KOPT-K1 (cell line): ENCODE data around the gene EML5.
A peak's percentile ranks its signal among the peaks of the same experiment; 100 is the strongest.

ENCODE experiments used
- H3K27ac ChIP-seq: fragments of 200-600 bp; sonication (generic); 2 replicates; pipeline ENCODE4 v1.5.1; 2016; ENCODE audit warnings: antibody characterized with exemption, mild to moderate bottlenecking, low read depth, low read length; ENCODE audit not compliant: poor library complexity, severe bottlenecking
- H3K36me3 ChIP-seq: fragments of 200-600 bp; sonication (generic); 2 replicates; pipeline ENCODE4 v1.5.1; 2017; ENCODE audit warnings: antibody characterized with exemption, mild to moderate bottlenecking, low read length, moderate library complexity; ENCODE audit not compliant: insufficient read depth
- H3K9me3 ChIP-seq: fragments of 200-600 bp; sonication (generic); 2 replicates; pipeline ENCODE4 v1.5.1; 2017; ENCODE audit warnings: antibody characterized with exemption, low read length, mild to moderate bottlenecking; ENCODE audit not compliant: insufficient read depth, poor library complexity, severe bottlenecking

The EML5 gene

DNA sequence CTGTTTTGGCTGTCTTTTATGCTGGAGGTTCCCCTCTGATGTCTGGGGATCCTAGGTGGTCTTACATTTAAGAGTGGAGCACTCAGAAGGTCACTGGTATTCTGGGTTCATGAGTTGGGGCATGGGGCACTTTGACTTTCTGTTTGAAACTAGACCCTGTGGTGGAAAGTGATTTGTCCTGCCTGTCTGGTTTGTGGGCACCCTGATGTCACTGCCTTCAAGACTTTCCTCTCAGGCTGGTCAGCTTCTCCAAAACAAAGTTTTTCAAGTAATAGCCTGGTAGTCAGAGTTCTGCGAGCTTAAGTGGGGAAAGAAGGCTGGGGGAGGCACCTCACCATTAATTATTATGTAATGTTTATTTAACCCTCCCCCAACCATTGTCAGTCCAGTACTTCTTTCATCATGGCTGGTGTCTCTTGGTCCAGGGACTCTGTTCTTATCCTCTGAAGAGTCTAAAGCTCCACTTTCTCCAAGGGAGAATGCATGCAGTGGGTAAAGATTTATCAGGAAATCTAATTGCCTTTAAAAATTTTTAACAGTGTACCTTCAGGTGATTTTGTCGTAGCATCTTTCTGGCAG, 194.6 kb downstream of the EML5 start:
- peaks cover 100% of the 10 kb centered on the region for H3K36me3 ChIP-seq
- no peaks in the 10 kb centered on the region for H3K9me3 ChIP-seq
- H3K27ac ChIP-seq, result no peak overlapping the region

GRCh38 chr14:88597601-88598000, 195.2 kb downstream of the EML5 start:
- Histone ChIP-seq H3K9me3 (no peaks in the 10 kb centered on the region), H3K36me3 (peaks cover 100% of the 10 kb centered on the region), H3K27ac (no peak overlapping the region)

DNA sequence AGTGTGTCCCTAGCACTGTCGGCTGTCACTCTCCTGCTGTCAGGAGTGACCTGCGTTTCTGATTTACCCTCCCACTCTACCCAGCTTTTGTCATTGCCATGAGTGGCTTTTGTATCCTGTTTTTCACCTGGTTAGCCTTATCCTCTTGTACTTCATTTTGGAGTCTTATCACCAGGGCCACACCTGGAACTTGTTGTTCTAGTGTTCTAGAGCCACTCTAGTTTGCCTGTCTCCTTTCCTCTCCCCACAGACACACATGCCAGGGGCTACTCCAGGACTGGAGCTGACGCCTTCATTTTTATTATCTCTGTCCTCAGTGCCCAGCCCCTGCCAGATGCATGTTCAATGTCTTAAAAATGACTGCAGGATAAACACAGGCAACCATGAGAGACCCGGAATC, 195.7 kb downstream of the EML5 start:
- Histone ChIP-seq H3K9me3 (no peaks in the 10 kb centered on the region), H3K36me3 (peaks cover 100% of the 10 kb centered on the region), H3K27ac (no peak overlapping the region)

- Histone ChIP-seq H3K9me3 (no peaks in the 10 kb centered on the region), H3K27ac (no peak overlapping the region), H3K36me3 (peaks cover 97% of the 10 kb centered on the region)
These were observed 200.7 kb downstream of the EML5 start for GRCh38 chr14:88592031-88592430.

- peaks cover 97% of the 10 kb centered on the region for H3K36me3 ChIP-seq
These were observed 202.6 kb downstream of the EML5 start for GRCh38 chr14:88590173-88590572.

DNA sequence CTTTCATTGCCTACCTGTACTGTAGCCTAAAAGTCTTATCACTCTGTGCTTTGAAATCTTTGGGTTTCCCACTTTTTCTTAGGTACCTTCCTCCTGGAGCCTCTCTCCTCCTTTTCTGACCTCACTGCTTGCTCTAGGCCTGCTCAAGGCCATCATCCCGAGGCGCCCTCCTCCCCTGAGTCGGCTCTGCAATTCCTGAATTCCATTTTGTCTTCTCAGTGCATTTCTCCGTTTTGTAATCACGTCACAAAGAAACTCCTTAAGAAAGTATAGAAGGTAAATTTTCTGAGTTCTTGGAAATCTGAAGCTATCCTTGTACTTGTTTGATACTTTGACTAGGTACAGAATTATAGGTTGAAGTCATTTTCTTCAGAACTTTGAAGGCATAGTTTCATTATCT, 204.7 kb downstream of the EML5 start:
- Histone ChIP-seq H3K36me3 (peaks cover 97% of the 10 kb centered on the region), H3K27ac (no peak overlapping the region), H3K9me3 (no peaks in the 10 kb centered on the region)

More at GRCh38 chr14:88590173-88590572, 202.6 kb downstream of the EML5 start:
- Histone ChIP-seq H3K9me3 (no peaks in the 10 kb centered on the region), H3K27ac (no peak overlapping the region)

GRCh38 chr14:88584451-88584850, 208.3 kb downstream of the EML5 start:
- H3K9me3 ChIP-seq, result no peaks in the 10 kb centered on the region
- H3K36me3 ChIP-seq, result peaks cover 95% of the 10 kb centered on the region
- H3K27ac ChIP-seq, result no peak overlapping the region

- peaks cover 97% of the 10 kb centered on the region for H3K36me3 ChIP-seq
- H3K27ac ChIP-seq, result no peak overlapping the region
- no peaks in the 10 kb centered on the region for H3K9me3 ChIP-seq
These were observed 216.5 kb downstream of the EML5 start for GRCh38 chr14:88576222-88576621.

DNA sequence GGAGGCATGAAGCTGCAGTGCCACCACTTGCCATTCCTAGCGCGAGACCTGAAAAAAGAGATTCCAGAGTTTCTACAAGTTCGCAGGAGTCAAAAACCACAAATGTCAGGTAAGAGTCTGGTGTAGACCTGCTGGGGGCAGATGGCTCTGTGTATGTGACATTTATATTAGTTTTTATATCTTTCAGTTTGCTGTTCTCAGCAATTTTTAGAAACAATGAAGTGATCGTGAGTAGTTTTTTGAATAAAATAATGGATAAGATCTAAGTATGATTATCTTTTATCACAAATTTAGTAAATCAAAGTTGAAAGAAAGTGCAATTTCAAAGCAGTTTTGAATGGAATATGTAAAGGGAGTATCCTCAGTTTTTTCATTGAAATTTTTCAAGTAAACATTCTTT, 220.6 kb downstream of the EML5 start:
- Histone ChIP-seq H3K27ac (no peak overlapping the region), H3K9me3 (no peaks in the 10 kb centered on the region), H3K36me3 (peaks cover 98% of the 10 kb centered on the region)

DNA sequence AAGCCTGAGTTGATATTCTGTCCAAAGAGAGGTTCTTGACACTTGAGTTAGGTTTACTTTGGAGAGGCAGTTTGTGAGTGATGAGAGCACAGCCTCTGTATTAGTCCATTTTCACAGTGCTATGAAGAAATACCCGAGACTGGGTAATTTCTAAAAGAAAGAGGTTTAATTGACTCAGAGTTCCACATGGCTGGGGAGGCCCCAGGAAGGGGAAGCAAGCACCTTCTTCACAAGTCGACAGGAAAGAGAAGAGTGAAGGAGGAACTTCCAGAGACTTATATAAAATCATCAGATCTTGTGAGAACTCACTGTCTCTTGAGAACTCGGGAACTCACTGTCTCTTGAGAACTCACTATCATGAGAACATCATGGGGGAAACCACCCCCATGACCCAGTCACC, 224.6 kb downstream of the EML5 start:
- no peak overlapping the region for H3K27ac ChIP-seq
- peaks cover 64% of the 10 kb centered on the region for H3K36me3 ChIP-seq
- no peaks in the 10 kb centered on the region for H3K9me3 ChIP-seq

DNA sequence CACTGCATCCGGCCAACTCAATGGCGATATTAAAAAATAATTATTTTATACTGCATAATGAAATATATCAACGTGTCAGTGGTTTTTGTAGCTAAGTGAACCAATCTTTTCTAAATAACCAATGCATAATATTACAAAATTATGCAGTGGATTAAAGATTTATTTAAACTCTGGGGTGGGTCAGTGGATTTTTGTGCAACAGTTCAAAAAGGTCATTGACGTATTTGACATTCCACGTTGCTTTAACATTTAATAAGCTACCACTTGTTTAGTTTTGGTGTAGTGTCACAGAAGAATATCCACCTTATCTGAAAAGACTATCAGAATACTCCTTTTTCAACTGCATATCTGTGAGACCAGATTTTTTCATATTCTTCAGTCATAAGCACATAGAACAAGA, 227.3 kb downstream of the EML5 start:
- Histone ChIP-seq H3K27ac (no peak overlapping the region), H3K36me3 (peaks cover 37% of the 10 kb centered on the region), H3K9me3 (no peaks in the 10 kb centered on the region)

DNA sequence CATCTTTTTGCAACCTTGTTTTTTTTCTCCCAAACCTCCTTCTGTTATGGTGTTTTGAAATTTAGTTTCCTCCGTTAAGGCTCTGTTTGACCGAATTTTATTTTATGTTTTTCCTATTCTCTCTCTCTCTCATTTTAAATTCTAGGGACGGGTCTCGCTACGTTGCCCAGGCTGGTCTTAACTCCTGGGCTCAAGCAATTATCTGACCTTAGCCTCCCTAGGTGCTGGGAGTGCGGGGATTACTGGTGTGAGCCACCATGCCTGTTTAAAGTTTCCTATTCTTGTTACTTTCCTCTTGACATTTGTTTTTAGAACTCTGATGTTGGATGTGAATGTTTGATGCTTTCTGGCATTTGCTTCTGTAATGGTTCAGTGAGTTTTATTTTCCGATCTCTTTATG, 228.9 kb downstream of the EML5 start:
- H3K27ac ChIP-seq, result peak overlapping the region; percentile 81
- no peaks in the 10 kb centered on the region for H3K9me3 ChIP-seq
- H3K36me3 ChIP-seq, result peaks cover 22% of the 10 kb centered on the region

DNA sequence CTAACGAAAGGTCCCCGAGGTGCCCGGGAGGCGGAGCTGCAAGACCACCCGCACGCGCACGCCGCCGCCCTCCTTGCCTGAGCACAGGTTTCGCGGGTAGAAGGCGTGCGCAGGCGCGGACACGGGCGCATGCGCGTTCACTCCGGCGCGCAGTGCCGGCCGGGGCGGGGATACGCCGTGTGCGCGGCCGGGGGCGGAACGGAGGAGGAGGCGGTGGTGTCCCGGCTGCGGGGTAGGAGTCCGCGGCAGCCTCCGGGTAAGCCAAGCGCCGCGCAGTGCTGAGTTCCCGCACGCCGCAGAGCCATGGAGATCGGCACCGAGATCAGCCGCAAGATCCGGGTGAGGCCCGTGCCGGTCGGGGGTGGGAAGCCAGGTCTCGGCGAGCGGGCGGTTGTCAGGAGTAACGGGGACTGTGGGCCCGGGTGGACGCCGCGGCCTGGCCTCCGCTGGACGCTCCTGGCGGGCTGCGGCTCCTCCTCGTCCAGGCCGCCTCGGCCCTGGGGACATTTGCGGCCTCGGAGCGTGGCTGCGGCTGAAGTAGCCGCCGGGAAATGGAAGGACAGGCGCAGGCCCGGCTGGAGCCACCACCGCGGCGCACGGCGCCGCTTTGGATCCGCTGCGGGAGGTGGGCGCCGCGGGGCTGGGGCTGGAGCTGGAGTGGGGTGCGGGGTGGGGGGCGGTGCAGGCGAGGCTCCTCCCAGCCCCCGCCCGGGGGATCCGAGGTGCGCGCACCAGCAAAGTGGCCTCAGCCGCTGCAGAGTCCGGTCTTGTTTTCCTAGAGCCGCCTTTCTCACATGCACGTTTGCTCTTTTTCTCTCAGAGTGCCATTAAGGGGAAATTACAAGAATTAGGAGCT, 229.7 kb downstream of the EML5 start, which contains the start of gene ZC3H14:
Gene ZC3H14, plus strand, starts transcription at position 207 of the 856 bp plus-strand sequence. Its CDS starts 97 bp downstream, at position 304.
- Histone ChIP-seq H3K36me3 (peaks cover 14% of the 10 kb centered on the region), H3K27ac (peak within 1 kb of the TSS; percentile 81), H3K9me3 (no peaks in the 10 kb centered on the region)

GRCh38 chr14:88562532-88562830, 230.3 kb downstream of the EML5 start:
- H3K9me3 ChIP-seq, result no peaks in the 10 kb centered on the region
- H3K27ac ChIP-seq, result peak overlapping the region; percentile 81
- H3K36me3 ChIP-seq, result peaks cover 8% of the 10 kb centered on the region
